Esophagus mucosa (tissue), 1 donor: Measurements from ENCODE around the gene DUOX2. TPM values are rescaled to one million over a fixed set of nuclear protein-coding genes. Genes with fewer than 3 reads are reported as not detected.
"Not testable (repeated sequence)": the region's sequence is repeated elsewhere in the genome, so short reads cannot be mapped to it uniquely, and the experiment has no call there.

Experiments used
- ATAC-seq: fragments of 200-7000 bp; cut with Tn5 transposase; one replicate; pipeline ENCODE4 v1.9.1; 2020
- total RNA-seq: library from RNA; stranded (reverse); gene quantifications from one replicate; pipeline ENCODE4 v1.2.4, GENCODE V29; 2023
- donor health status: DM: yes; HTN: yes; CAD: no.

DUOX2 gene
- total RNA-seq, 1 donor from 2014 or later: 29.3 TPM

DNA sequence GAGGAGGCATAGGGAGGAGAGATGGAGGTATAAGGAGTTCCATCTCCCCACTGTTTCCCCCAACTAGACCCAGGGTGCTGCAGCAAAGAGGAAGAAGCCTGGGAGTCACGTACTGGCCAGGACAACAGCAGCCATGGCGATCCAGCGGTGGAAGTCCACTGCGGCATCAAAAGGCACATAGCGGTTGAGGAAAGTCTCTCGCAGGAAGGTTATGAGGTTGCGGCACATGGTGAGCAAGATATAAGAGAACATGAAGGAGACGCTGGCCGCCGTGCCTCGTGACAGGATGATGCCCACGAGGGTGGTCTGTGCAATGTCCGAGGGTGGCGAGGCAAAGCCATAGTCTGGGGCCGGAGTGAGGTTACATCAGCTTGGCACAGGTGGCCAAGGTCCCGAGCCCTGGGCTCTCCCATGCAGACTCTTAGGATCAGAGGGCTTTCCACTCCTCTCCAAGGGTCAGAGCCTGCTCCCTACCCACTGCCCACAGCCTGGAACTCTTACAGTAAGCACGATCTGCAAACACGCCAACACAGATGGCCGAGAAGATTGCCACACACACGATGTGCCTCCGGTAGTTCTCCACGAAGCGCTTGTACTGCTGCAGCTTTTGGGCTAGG, 14.3 kb downstream of the DUOX2 start:
- no peak for ATAC-seq

DNA sequence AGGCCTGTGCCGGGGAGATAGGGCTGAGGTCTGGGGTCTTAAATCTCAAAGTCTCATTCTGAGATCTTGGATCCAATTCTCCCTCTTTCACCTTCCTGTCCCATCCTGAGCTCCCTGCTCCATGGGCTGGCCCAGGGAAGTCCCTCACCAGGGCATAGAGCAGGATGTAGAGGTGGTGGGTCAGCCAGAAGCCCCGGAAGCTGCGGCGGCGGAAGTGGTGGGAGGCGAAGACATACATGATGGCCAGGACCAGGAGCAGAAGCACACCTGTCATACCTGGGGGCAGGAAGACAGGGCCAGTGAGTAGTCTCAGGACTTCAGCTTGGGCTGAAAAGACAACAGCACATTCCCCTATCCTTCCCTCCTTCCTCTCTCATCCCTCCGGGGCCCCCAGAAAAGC, 16.5 kb downstream of the DUOX2 start:
- ATAC-seq: no peak

DNA sequence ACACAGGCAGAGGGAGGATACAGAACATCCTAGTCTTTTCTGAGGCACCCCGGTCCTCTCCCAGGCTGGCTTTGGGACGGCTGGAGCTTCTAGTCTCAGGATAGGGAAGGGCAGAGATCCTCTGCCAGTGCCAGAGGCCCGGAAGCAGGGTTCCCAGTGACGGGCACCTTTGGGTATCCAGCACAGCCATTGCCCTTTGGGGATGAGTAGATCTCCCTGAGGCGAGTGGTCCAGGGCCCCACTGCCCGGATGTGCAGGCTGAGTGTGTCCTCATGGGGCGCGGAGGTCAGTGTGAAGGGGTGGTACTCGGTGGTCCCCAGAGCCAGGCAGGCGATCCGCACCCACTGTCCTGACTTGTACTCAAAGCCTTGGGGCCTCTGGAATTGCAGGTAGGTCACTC, 18.3 kb downstream of the DUOX2 start:
- no peak for ATAC-seq

- no peak for ATAC-seq
These were observed 19.6 kb downstream of the DUOX2 start for GRCh38 chr15:45094358-45094730.

- ATAC-seq: no peak
These were observed 20.2 kb downstream of the DUOX2 start for GRCh38 chr15:45093622-45094357.

DNA sequence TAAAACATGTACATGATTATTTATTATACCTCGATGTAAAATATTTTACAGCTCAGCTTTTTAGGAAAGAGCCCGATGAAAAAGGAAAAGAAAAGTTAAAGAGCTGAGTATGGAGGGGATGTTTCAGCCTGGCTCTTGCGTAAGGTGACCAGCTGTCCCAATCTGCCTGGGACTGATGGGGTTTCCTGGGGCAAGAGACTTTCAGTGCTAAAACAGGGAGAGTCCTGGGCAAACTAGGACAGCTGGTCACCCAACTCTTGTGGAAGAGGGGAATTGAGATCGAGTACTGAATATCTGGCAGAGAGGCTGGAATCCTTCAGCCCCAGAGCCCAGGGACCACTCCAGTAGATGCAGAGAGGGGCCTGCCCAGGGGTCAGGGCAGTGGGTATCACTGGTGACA, 21.0 kb downstream of the DUOX2 start:
- no peak for ATAC-seq

- ATAC-seq: peak; percentile 49
These were observed 22.4 kb downstream of the DUOX2 start for GRCh38 chr15:45091576-45091975.

DNA sequence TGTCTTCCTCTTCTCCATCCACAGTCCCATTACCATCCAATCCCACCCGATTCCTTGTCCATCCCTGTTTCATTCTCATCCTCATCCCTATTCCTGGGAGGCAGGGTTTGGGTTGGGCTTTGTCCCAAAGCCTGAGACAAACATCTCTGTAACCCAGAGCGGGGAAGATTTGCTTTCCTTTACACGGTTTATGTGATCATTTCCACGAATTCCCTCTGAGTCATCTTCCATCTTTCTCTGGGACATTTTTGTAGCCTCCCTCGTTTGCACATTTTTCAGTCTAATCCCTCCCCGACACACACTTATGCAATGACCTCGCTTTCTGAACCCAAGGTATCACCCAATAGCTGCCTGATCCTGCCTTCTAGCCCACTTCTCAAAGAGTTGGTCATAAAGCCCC, 22.8 kb downstream of the DUOX2 start:
- ATAC-seq: peak; percentile 45

- ATAC-seq: no peak
These were observed 24.1 kb downstream of the DUOX2 start for GRCh38 chr15:45089712-45090373.

DNA sequence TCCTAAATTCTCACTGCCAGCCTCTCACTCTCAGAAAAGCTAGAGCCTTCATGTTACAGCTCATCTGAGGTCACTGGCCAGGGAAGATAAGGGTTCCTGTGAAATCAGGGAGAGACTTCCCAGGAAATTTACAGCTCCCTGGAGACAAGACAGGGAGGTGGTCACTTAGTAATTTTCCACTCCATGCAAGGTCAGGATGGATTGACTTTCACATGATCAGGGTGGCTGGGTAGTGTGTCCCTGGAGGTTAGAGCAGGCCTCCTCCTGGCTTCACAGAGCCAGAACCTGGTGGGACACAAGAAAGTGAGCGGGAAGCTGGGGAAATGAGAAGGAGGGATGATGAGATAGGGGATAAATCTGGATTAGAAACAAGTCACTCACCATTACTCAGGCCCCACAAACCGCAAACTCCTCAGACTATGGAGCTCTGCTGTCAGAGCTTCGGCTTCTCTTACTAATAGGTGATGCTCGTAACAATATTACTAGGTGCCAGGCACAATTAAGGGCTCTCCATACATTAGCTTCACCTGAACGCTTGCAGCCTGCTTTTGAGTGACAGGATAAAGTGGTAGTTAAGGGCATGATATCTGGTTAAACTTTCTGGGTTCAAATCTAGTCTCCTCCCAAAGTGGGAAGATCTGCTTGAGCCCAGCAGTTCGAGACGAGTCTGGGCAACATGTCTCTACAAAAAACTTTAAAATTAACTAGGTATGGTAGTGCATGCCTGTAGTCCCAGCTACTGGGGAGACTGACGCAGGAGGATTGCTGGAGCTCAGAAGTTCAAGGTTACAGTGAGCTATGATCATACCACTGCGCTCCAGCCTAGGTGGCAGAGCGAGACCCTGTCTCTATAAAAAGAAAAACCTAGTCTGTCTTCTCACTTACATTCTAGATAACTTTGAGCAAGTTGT, 24.9 kb downstream of the DUOX2 start:
- ATAC-seq: no peak

GRCh38 chr15:45087513-45087912, 26.5 kb downstream of the DUOX2 start:
- no peak for ATAC-seq

GRCh38 chr15:45084163-45084562, 29.8 kb downstream of the DUOX2 start:
- no peak for ATAC-seq

DNA sequence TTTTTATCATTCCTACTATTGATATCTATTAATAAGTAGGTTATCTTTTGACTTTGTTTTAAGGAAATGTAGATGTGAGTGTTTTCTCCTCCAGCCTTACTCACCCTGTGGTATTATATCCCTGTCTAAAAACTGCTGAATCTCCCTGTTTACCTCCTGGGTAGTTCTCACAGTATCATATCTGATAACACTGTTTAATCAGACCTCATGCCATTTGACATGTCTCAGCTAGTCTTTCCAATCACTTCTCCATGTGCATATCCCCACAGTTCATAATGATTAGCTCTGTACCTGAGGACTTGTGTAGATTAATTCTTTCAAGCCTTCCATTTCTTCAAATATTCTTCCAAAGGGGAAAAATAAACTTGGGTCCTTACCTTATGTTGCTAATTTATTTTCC, 30.7 kb downstream of the DUOX2 start:
- no peak for ATAC-seq

DNA sequence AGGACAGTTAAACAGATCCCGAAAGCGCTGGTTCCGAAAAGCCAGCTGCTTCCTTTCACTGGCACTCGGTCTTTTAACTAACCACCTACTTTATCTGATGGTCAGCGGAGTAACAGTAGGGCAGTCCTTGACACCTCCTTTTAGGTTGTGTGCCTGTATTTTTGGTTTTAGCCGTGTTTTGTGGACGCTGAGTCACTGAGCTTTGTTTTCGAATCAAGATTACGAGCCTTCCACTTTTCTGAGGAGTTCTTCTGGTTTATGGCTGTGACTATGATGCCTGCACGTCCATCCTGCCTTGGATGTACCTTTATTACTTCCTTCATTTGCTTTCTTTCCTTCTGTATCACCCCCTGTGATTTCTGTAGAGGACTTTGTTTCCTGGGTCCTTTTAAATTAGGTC, 31.6 kb downstream of the DUOX2 start:
- ATAC-seq: not testable (repeated sequence)

GRCh38 chr15:45080593-45080992, 33.4 kb downstream of the DUOX2 start:
- not testable (repeated sequence) for ATAC-seq

DNA sequence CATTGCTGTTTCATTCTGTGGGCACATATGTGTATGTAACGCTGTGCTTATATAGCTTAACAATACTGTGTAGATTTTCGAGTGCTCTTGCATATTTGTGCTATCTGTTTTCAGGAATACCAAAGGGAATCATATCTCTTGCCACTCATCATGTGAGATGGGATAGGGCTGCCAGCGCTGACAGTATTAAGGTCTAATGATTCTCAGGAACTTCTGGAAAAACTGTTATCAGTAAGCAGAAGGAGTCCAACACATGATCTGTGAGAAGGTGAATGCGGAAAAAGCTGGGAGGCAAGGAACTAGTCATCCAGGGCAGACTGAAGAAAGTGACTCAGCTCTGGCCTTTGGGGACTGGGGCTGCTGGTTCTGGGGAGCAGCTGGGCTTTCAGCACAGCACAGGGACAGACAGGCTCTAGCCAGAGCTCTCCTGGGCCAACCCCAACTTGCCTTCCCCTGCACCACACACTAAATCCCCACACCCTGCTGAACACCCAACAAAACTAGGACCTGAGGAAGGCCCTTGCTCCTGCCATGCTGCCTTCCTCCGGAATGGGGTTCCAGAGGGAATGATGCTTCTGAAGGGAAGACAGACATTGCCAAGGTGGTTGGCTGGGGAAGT, 34.2 kb downstream of the DUOX2 start:
- peak; percentile 76 for ATAC-seq

DNA sequence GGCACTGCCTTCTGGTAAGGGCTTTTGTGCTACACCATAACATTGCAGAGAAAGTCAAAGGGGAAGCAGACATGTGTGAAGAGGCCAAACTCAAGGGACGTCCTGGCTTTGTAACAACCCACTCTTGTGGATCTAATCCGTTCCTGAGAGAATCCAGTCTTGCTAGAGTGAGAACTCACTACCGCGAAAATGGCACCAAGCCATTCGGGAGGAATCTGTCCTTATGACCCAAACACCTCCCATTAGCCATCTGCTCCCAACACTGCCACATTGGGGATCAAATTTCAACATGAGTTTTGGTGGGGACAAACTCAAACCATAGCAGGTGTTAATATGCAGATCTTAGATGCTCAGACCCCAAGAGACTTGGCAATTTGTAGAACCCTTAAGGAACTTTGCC, 34.8 kb downstream of the DUOX2 start:
- not testable (repeated sequence) for ATAC-seq

GRCh38 chr15:45077391-45077790, 36.6 kb downstream of the DUOX2 start:
- ATAC-seq: not testable (repeated sequence)

DNA sequence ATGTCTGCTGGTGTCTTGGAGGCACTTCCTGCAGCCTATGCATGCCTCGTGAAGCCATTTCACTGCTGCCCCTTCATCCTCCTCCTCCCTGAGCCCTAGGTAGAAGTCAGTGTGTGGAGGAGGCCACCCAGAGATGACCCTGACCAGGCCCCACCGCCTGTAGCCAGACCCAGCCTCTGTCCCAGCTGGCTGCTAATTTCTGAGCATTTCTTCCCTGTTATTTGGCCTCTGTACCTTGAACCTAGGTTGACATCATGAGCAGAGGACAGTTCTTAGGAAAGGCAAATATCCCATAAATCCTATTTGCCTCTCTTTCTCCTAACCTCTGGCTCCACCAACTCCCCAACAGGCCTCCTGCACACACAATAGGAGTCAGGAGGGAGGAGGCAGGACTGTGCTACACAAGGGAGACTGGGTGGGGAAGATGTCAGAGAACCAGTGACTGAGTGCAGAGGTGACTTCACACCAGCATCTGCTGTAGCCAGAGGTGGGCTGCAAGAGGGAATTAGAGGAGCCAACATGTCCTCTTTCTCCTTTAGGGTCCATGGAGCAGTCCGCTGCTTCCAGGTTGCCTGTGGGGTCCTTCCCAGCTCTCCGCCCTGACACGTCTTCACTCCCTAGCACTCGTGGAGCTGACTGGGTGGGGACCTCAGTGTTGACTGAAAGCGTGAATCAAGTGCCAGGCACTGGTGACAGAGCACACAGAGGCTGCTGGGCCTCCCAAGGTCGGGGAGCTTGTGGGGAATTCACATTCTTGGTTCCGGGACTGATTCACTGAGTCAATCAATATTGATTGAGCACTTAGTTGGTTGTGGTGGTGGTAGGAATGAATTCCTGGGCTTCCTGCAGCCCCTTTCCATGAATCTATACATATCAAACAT, 38.3 kb downstream of the DUOX2 start:
- not testable (repeated sequence) for ATAC-seq

- not testable (repeated sequence) for ATAC-seq
These were observed 40.4 kb downstream of the DUOX2 start for GRCh38 chr15:45073602-45074001.

GRCh38 chr15:45069942-45070360, 44.0 kb downstream of the DUOX2 start:
- peak; percentile 75 for ATAC-seq
